GM18499 (cell line): ENCODE measurements around the gene NPIPB2.

Experiments used
- ATAC-seq: cut with Tn5 transposase; IDR thresholded peaks from one replicate; pipeline ENCODE4 v1.9.1; 2021; ENCODE audit warnings: moderate number of reproducible peaks; ENCODE audit not compliant: insufficient read depth, unreplicated experiment

Gene NPIPB2

DNA sequence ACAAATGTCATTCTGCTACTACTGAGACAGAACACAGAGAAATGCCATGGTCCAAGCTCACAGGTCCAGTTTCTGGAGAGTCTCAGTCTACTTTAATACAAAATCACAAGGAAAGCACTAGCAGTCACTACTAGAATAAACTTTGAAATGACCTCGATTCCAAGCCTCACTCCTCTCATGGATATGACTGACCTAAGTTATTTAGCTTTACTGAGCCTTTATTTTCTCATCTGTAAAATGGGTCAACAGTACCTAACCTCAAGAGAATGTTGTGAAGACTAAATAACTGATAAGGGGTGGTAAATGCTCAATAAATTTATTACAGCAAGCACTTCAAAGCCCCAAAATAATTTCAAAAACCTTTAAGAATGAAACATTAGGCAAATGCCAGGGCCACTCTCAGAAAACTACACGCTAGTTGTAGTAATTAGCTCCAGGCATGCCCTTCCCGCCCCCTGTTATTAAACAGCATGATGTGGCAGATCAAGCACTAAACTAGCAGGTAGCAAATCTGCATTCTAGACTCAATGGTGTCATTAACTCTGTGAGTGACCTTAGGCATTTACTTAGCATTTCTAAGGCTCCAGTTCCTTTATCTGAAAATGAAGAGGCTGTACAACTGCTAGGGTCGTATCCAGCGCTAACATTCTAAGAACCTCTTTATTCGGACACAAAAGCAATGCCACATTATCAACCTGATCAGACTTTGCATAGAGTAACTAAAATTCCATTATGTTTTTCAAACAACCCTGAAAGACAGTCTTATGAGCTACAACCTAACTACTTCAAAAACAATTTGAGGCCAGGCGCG is 34.5 kb downstream of the NPIPB2 start:
- ATAC-seq, result no peak

DNA sequence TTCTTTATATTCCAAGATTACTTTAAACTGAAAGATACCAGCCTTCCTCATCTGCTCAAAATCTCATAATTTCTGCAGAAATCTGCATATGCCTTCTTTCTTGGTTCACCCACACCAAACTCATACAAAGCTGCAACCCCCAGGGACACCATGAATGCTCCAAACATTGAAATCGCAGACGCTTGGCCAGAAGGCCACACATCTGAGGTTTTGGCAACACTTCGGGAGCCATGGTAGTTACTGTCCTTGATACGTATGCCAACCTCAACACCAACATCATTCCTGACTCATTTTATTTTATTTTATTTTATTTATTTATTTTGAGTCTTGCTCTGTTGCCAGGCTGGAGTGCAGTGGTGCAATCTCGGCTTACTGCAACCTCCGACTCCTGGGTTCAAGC is 37.9 kb downstream of the NPIPB2 start:
- no peak for ATAC-seq

DNA sequence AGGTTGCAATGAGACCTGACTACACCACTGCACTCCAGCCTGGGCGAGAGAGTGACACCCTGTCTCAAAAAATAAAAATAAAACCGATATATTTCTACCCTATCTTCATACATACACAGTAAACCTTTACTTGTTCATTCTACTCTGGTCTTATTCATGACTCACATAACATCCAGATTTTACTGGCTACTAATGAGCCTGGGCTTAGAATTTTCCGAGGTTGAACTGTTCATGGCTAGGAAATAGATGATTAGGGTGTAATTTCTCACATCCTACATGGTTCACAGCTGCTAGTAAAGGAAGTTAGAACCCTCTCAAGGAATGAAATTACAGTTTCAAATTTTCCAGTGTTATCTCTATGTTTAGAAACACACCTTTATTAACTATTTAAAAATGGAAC is 40.8 kb downstream of the NPIPB2 start:
- ATAC-seq, result no peak

DNA sequence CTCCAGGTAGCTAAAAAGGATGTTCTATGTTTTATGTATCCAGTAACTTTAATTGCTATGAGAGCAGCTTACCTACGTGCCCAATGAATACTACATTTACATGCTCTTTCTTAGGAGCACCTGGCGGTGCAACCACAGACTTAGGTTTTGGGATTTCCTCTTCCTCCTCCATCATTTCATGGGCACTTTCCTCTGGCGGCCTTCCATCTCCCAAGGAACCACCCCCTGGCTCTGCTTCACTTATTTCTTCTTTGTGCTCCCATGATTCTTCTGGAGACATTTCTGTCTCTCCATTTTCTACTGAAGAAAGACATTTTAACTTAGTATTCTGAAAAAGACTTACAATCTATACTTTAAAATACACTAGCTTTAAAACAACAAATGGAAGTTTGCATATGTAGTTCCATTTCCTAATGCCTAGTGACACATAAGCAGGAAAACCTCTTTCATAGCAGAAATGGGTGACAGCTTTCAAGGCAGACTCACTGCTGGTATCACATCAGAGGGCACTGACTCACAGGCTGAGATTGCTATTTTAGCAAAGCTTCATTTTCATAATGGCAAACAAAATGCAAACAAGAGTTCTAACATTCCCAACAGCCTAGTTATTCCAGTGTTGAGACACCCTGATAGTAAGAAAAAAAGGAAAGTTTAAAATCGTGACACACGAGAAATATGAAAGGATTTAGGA is 45.2 kb downstream of the NPIPB2 start:
- ATAC-seq, result no peak

DNA sequence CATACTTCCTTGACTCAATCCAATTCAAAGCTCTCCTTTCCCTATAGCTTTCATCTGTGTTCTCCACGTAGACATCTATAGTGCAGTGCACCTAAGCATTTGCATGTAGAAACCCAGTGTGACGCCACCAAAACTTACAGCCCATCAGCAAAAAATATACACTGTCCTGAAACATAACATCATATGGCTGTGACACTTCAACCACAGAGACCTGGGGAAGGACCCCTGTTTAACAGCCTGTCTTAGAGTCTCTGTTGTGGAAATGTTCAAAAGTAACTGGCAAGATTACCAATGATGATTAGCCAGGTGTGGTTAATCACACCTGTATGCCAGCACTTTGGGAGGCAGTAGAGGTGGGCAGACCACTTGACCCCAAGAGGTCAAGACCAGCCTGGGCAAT is 48.3 kb downstream of the NPIPB2 start:
- ATAC-seq, result no peak

DNA sequence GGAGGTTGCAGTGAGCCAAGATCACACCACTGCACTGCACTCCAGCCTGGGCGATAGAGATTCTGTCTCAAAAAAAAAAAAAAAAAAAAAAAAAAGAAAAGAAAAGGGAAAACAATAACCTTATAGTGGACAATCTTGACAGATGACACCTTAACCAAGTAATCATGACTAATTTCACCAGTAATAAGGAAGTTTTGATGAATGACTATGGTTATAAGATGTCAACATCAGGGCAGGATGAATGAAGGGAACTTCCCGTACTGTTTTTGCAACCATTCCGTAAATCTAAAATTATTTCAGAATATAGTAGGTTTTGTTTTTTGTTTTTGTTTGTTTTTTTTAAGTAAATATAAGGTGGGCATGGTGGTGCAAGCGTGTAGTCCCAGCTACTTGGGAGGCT is 49.1 kb downstream of the NPIPB2 start:
- ATAC-seq, result no peak

DNA sequence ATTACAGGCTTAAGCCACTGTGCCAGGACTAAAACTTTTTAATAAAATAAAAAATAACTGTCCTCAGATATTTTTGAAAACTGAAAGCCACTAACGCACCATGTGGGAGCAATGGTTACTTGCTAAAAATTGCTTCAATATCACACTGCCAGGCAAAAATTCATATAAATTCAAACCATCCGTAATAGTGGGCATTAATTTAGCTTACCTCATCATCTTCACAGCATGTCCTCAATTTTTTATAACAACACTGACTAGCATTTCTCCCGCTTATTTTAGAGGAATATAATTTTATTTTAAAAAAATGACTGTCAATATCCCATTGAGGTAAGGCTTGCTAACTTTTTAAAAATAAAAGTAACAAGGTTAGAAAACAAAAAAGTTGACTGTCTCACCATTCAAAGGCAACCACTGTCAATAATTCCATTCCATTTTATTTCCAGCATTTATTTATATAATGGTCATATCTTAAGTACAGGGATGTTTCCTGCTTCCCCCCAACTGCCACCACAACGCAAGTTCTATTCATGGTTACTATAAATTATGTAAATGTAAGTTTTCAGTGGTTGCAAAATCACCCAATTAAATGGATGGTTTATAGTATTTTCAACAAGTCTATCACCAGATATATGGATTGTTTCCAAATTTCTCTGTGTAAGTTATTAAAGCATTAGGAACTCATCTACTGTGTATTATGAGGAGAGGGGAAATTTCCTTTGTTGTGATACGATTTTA is 51.4 kb downstream of the NPIPB2 start:
- ATAC-seq, result no peak

DNA sequence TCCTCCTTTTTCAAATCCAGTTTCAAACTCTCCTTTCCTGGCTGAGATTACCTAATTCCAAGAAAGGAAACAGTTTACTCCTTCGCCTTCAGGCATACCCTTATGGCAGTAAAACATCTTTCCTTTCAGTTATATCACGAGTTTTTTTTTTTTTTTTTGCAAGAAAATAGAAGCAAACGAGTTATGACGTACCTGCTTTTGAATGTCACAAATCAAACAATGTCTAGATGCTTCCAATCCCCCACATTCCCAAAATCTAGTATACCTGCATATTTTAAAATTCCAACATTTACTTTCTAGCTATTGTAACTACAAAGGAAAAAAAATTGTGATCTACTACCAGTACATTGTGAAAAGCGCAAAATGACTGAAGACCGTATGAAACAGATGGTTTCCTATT is 55.0 kb downstream of the NPIPB2 start:
- ATAC-seq, result no peak

DNA sequence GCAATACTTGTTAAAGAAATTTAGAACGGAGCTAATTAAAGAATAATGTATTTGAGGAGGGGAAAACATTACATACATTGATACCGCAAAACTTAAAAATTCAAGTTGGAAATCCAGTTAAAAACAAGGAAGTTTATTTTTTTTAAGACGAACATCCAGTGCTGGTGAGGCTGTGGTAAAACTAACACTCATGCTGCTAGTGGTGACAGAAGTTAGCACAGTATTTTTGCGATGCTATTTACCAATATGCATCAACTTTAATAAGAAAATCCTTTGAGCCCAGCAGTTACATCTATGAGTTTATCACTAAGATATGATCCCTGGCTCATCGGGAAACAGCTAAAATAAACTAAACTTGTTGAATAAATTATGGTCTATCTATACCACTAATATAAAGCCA is 57.8 kb downstream of the NPIPB2 start:
- ATAC-seq, result no peak

DNA sequence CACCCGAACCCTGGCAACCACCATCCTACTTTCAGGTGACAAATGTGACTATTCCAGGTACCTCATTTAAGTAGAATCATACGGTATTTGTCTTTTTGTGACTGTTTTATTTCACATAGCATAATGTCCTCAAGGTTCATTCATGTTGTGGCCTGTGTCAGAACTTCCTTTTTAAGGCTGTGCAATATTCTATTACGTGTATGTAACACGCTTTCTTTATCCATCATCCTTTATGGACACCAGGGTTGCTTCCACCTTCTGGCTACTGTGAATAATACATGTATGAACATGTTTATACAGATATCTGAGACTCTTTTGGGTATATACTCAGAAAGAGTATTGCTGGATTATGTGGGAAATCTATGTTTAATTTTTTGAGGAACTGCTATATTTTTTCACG is 61.8 kb downstream of the NPIPB2 start:
- no peak for ATAC-seq

DNA sequence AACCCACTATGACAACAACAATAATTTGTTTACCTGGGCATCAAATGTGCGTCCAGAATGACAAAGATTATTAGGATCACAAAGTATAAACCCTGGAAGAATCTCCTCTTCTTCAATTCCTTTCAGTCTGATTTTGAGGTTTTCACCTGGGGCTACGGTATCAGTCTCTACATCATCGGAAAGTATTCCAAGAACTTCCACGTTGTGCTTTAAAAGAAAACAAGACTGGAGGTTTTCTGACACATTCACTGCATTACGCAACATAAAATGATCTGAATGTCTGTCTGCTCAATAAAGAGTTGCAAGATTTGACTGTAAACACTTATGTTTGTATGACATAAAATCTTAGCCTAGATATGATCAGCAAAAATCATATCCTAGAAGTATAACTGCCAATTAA is 64.5 kb downstream of the NPIPB2 start:
- ATAC-seq, result no peak
